DOHH2 (cell line): ENCODE measurements around the gene NEU4.
"Not testable (repeated sequence)": the region's sequence is repeated elsewhere in the genome, so short reads cannot be mapped to it uniquely, and the experiment has no call there.

Experiments
- H3F3A ChIP-seq: fragments of 200-600 bp; sonication (generic), shearing (Covaris generic); 2 replicates; pipeline ENCODE4 v1.6.0; 2016; ENCODE audit warnings: antibody characterized with exemption, mild to moderate bottlenecking; ENCODE audit not compliant: control insufficient read depth, insufficient read depth
- H3K27ac ChIP-seq: fragments of 200-600 bp; sonication (generic); 2 replicates; pipeline ENCODE4 v1.5.1; 2014; ENCODE audit warnings: low read depth, mild to moderate bottlenecking, low read length, moderate library complexity
- H3K27me3 ChIP-seq: fragments of 200-600 bp; sonication (generic); 2 replicates; pipeline ENCODE4 v1.6.1; 2014; ENCODE audit warnings: mild to moderate bottlenecking, low read length, mixed read lengths; ENCODE audit not compliant: control insufficient read depth
- H3K36me3 ChIP-seq: fragments of 200-600 bp; sonication (generic); 2 replicates; pipeline ENCODE4 v1.6.1; 2014; ENCODE audit warnings: mild to moderate bottlenecking, low read length, moderate library complexity, mixed read lengths; ENCODE audit not compliant: control insufficient read depth
- H3K4me1 ChIP-seq: fragments of 200-600 bp; sonication (generic); 2 replicates; pipeline ENCODE4 v1.6.1; 2014; ENCODE audit warnings: mild to moderate bottlenecking, low read length, mixed read lengths; ENCODE audit not compliant: control insufficient read depth
- H3K4me2 ChIP-seq: fragments of 200-600 bp; sonication (generic); 2 replicates; pipeline ENCODE4 v1.6.0; 2014; ENCODE audit warnings: mild to moderate bottlenecking, low read length, moderate library complexity
- H3K4me3 ChIP-seq: fragments of 200-600 bp; sonication (generic); 2 replicates; pipeline ENCODE4 v1.5.1; 2014; ENCODE audit warnings: mild to moderate bottlenecking, low read length, mixed read lengths
- H3K79me2 ChIP-seq: fragments of 200-600 bp; sonication (generic); 2 replicates; pipeline ENCODE4 v1.6.1; 2014; ENCODE audit warnings: mild to moderate bottlenecking, low read length, mixed read lengths; ENCODE audit not compliant: control insufficient read depth
- H3K9me2 ChIP-seq: fragments of 200-600 bp; sonication (generic); replicated peaks from 2 replicates; pipeline ENCODE4 v1.6.1; 2014; ENCODE audit warnings: mild to moderate bottlenecking, low read length, mixed read lengths; ENCODE audit not compliant: control insufficient read depth
- H3K9me3 ChIP-seq: fragments of 200-600 bp; sonication (generic); 2 replicates; pipeline ENCODE4 v1.6.1; 2014; ENCODE audit warnings: antibody characterized with exemption, low read length, mixed read lengths; ENCODE audit not compliant: control insufficient read depth, insufficient read depth
- H4K20me1 ChIP-seq: fragments of 200-600 bp; sonication (generic); 2 replicates; pipeline ENCODE4 v1.6.0; 2014; ENCODE audit warnings: low read depth, mild to moderate bottlenecking, antibody characterized with exemption, low read length, moderate library complexity; ENCODE audit not compliant: control insufficient read depth, insufficient read depth
- EZH2phosphoT487 ChIP-seq: fragments of 200-600 bp; sonication (generic); IDR thresholded peaks from 2 replicates; pipeline ENCODE4 v1.6.1; 2017; ENCODE audit warnings: borderline replicate concordance, mild to moderate bottlenecking, antibody characterized with exemption, low read length, moderate library complexity, mixed read lengths
- TF ChIP-seq, protein P1 (sequence below): fragments of 200-600 bp; sonication (generic); IDR thresholded peaks from one replicate; pipeline ENCODE4 v1.5.1; 2014; ENCODE audit warnings: antibody characterized with exemption, mild to moderate bottlenecking, low read depth, low read length; ENCODE audit not compliant: poor library complexity, severe bottlenecking

Gene NEU4

DNA sequence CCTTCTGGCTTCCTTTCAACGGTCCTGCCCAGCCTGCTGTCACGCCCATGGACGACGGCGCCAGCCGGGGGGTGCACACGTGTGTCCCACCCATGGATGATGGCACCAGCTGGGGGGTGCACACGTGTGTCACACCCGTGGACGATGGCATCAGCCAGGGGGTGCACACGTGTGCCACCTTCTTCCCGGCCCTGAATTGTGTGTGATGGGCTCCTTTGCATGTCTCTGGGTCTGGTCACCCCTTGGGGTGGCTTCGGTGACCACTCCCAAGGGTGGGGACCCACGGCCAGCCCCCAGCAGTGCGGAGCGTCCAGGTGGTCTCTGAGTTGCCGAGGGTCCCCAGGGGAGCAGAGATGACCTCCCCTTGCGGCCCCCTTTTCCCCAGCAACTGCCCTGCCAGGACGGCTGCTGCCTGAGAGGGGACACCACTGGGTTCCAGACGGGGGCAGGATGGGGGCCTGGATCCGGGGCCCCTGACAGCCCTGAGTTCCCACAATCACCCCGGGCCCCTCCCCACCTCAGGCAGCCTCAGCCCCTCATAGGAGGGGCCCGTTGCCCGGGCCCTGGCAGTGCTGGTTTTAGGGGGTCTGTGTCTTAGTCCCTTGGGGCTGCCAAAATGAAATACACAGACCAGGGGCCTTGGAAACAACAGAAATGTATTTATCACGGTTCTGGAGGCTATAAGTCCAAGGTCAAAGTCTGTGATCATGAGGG, 9.4 kb downstream of the NEU4 start:
- Histone ChIP-seq H3K27ac (no peak overlapping the region), H3K27me3 (no peaks in the 10 kb centered on the region), H3K4me3 (no peak overlapping the region), H3K4me2 (no peak overlapping the region), H3K36me3 (no peaks in the 10 kb centered on the region), H3K4me1 (peaks cover 21% of the 10 kb centered on the region), H3K9me2 (no peaks in the 10 kb centered on the region), H3K9me3 (peaks cover 8% of the 10 kb centered on the region; the same call in 1 of the 2 replicates), H3K79me2 (no peaks in the 10 kb centered on the region), H3F3A (peaks cover 7% of the 10 kb centered on the region), H4K20me1 (no peaks in the 10 kb centered on the region)
- TF ChIP-seq, protein P1, sequence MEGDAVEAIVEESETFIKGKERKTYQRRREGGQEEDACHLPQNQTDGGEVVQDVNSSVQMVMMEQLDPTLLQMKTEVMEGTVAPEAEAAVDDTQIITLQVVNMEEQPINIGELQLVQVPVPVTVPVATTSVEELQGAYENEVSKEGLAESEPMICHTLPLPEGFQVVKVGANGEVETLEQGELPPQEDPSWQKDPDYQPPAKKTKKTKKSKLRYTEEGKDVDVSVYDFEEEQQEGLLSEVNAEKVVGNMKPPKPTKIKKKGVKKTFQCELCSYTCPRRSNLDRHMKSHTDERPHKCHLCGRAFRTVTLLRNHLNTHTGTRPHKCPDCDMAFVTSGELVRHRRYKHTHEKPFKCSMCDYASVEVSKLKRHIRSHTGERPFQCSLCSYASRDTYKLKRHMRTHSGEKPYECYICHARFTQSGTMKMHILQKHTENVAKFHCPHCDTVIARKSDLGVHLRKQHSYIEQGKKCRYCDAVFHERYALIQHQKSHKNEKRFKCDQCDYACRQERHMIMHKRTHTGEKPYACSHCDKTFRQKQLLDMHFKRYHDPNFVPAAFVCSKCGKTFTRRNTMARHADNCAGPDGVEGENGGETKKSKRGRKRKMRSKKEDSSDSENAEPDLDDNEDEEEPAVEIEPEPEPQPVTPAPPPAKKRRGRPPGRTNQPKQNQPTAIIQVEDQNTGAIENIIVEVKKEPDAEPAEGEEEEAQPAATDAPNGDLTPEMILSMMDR: no peak

DNA sequence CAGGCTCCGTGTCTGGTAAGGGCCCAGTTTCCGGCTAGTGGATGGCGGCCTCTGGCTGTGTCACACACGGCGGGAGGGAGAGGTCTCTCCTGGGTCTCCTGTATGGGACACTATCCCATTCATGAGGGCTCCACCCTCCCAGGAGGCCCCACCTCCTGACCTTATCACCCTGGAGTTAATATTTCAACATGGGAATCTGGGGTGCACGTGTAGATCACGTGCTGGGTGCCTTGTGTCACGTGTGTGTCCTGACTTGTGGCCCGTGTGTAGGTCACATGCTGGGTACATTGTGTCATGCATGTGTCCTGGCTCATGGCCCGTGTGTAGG, 9.9 kb downstream of the NEU4 start:
- Histone ChIP-seq H3K36me3 (no peaks in the 10 kb centered on the region), H3K27me3 (no peaks in the 10 kb centered on the region), H3K79me2 (no peaks in the 10 kb centered on the region), H4K20me1 (no peaks in the 10 kb centered on the region), H3F3A (peaks cover 7% of the 10 kb centered on the region), H3K4me1 (peaks cover 16% of the 10 kb centered on the region), H3K4me3 (no peak overlapping the region), H3K9me2 (no peaks in the 10 kb centered on the region), H3K9me3 (peaks cover 8% of the 10 kb centered on the region; the same call in 1 of the 2 replicates), H3K27ac (no peak overlapping the region), H3K4me2 (no peak overlapping the region)
- TF ChIP-seq EZH2phosphoT487: no peak
- TF ChIP-seq, protein P1: no peak

DNA sequence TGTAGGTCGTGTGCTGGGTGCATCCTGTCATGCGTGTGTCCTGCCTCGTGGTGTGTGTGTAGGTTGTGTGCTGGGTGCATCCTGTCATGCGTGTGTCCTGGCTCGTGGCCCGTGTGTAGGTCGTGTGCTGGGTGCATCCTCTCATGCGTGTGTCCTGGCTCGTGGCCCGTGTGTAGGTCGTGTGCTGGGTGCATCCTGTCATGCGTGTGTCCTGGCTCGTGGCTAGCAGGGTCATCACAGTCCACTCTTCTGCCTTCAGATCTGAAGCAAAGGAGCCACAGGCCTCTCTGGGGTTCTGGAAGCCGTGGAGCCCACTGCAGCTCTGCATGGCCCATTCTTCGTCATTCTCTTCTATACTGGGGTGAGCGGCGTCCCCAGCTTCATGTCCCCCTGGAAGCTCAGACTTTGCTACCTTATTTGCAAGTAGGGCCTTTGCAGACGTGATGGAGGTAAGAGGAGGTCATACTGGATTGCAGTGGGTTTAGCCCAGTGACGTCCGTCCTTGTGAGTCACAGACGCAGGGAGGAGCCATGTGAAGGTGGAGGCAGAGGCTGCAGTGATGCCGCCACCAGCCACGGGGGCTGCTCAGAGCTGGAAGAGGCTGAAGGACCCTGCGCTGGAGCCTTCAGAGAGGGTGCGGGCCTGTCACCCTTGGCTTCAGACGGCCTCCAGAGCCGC, 11.1 kb downstream of the NEU4 start:
- not testable (repeated sequence) for H3K36me3 ChIP-seq, H3K4me3 ChIP-seq, H4K20me1 ChIP-seq, H3K9me2 ChIP-seq, H3K27ac ChIP-seq, H3K79me2 ChIP-seq, H3K9me3 ChIP-seq, H3K27me3 ChIP-seq, H3K4me1 ChIP-seq, H3F3A ChIP-seq, H3K4me2 ChIP-seq

GRCh38 chr2:241820625-241821384, 11.8 kb downstream of the NEU4 start:
- Histone ChIP-seq H3F3A (peaks cover 7% of the 10 kb centered on the region), H3K36me3 (no peaks in the 10 kb centered on the region), H3K9me3 (peaks cover 8% of the 10 kb centered on the region; the same call in 1 of the 2 replicates), H3K27me3 (no peaks in the 10 kb centered on the region), H4K20me1 (no peaks in the 10 kb centered on the region), H3K27ac (no peak overlapping the region), H3K4me2 (no peak overlapping the region), H3K79me2 (no peaks in the 10 kb centered on the region), H3K4me3 (no peak overlapping the region), H3K4me1 (peaks cover 10% of the 10 kb centered on the region), H3K9me2 (no peaks in the 10 kb centered on the region)
- no peak for TF ChIP-seq EZH2phosphoT487
- TF ChIP-seq, protein P1: no peak
